MG63 (cell line): Measurements from ENCODE around the gene TRIO. TPM values are rescaled to one million over a fixed set of nuclear protein-coding genes. Genes with fewer than 3 reads are reported as not detected.

Source experiments
- DNase-seq: peaks from one replicate; pipeline ENCODE4 v3.0.0-alpha.2; 2020
- H3K27me3 ChIP-seq: fragments of 250-450 bp; sonication (Bioruptor Pico); 2 replicates; pipeline ENCODE4 v1.5.1; 2020; ENCODE audit warnings: mild to moderate bottlenecking, moderate library complexity
- H3K36me3 ChIP-seq: fragments of 250-450 bp; sonication (Bioruptor Pico); 2 replicates; pipeline ENCODE4 v1.5.1; 2020; ENCODE audit warnings: mild to moderate bottlenecking, moderate library complexity
- H3K4me3 ChIP-seq: fragments of 250-450 bp; sonication (Bioruptor Pico); 2 replicates; pipeline ENCODE4 v1.5.1; 2020; ENCODE audit warnings: mild to moderate bottlenecking, moderate library complexity
- H3K9me3 ChIP-seq: fragments of 250-450 bp; sonication (Bioruptor Pico); 2 replicates; pipeline ENCODE4 v1.5.1; 2020; ENCODE audit warnings: mild to moderate bottlenecking, moderate library complexity
- total RNA-seq: library from RNA; depleted of rRNA; stranded (reverse); fragments of >200 nt; shearing (Covaris generic); gene quantifications from 2 replicates; pipeline ENCODE4 v1.2.3, GENCODE V29; 2014; ENCODE audit warnings: low replicate concordance

The TRIO gene
- total RNA-seq, 1 experiment from 2014 or later, result 123 TPM

- peaks cover 98% of the 10 kb centered on the region for H3K36me3 ChIP-seq
- DNase-seq, result no peak
- H3K4me3 ChIP-seq, result no peak overlapping the region
- H3K27me3 ChIP-seq, result no peaks in the 10 kb centered on the region
- no peaks in the 10 kb centered on the region for H3K9me3 ChIP-seq
Observed at GRCh38 chr5:14309199-14309598, 166.1 kb downstream of the TRIO start.

- DNase-seq, result no peak
- peaks cover 98% of the 10 kb centered on the region for H3K36me3 ChIP-seq
- H3K9me3 ChIP-seq, result no peaks in the 10 kb centered on the region
- no peak overlapping the region for H3K4me3 ChIP-seq
- no peaks in the 10 kb centered on the region for H3K27me3 ChIP-seq
Observed at GRCh38 chr5:14309878-14310531, 166.9 kb downstream of the TRIO start.

GRCh38 chr5:14310901-14311300, 167.8 kb downstream of the TRIO start:
- no peaks in the 10 kb centered on the region for H3K9me3 ChIP-seq
- peaks cover 98% of the 10 kb centered on the region for H3K36me3 ChIP-seq
- H3K27me3 ChIP-seq, result no peaks in the 10 kb centered on the region
- no peak overlapping the region for H3K4me3 ChIP-seq
- no peak for DNase-seq

GRCh38 chr5:14313986-14314690, 171.0 kb downstream of the TRIO start:
- no peaks in the 10 kb centered on the region for H3K9me3 ChIP-seq
- peaks cover 97% of the 10 kb centered on the region for H3K36me3 ChIP-seq
- no peak overlapping the region for H3K4me3 ChIP-seq
- H3K27me3 ChIP-seq, result no peaks in the 10 kb centered on the region
- DNase-seq, result no peak

- H3K9me3 ChIP-seq, result no peaks in the 10 kb centered on the region
- DNase-seq, result no peak
- H3K27me3 ChIP-seq, result no peaks in the 10 kb centered on the region
- H3K4me3 ChIP-seq, result no peak overlapping the region
- H3K36me3 ChIP-seq, result peaks cover 97% of the 10 kb centered on the region
Observed at GRCh38 chr5:14316471-14316870, 173.3 kb downstream of the TRIO start.

GRCh38 chr5:14319102-14319501, 176.0 kb downstream of the TRIO start:
- no peak for DNase-seq
- H3K27me3 ChIP-seq, result no peaks in the 10 kb centered on the region
- peaks cover 97% of the 10 kb centered on the region for H3K36me3 ChIP-seq
- no peak overlapping the region for H3K4me3 ChIP-seq
- H3K9me3 ChIP-seq, result no peaks in the 10 kb centered on the region

- DNase-seq, result no peak
- Histone ChIP-seq H3K27me3 (no peaks in the 10 kb centered on the region), H3K36me3 (peaks cover 97% of the 10 kb centered on the region), H3K4me3 (no peak overlapping the region), H3K9me3 (no peaks in the 10 kb centered on the region)
Observed at GRCh38 chr5:14321936-14322335, 178.8 kb downstream of the TRIO start.

GRCh38 chr5:14322437-14323187, 179.5 kb downstream of the TRIO start:
- no peak overlapping the region for H3K4me3 ChIP-seq
- no peaks in the 10 kb centered on the region for H3K27me3 ChIP-seq
- peaks cover 96% of the 10 kb centered on the region for H3K36me3 ChIP-seq
- H3K9me3 ChIP-seq, result no peaks in the 10 kb centered on the region
- no peak for DNase-seq

- Histone ChIP-seq H3K36me3 (peaks cover 99% of the 10 kb centered on the region), H3K27me3 (no peaks in the 10 kb centered on the region), H3K4me3 (no peak overlapping the region), H3K9me3 (no peaks in the 10 kb centered on the region)
- DNase-seq, result no peak
Observed at GRCh38 chr5:14323466-14323865, 180.3 kb downstream of the TRIO start.

- DNase-seq, result no peak
- H3K36me3 ChIP-seq, result peaks cover 99% of the 10 kb centered on the region
- H3K27me3 ChIP-seq, result no peaks in the 10 kb centered on the region
- no peaks in the 10 kb centered on the region for H3K9me3 ChIP-seq
- no peak overlapping the region for H3K4me3 ChIP-seq
Observed at GRCh38 chr5:14325369-14325768, 182.2 kb downstream of the TRIO start.

GRCh38 chr5:14326035-14326903, 183.1 kb downstream of the TRIO start:
- H3K36me3 ChIP-seq, result peaks cover 99% of the 10 kb centered on the region
- no peaks in the 10 kb centered on the region for H3K9me3 ChIP-seq
- H3K4me3 ChIP-seq, result no peak overlapping the region
- DNase-seq, result no peak
- no peaks in the 10 kb centered on the region for H3K27me3 ChIP-seq

GRCh38 chr5:14327624-14328023, 184.5 kb downstream of the TRIO start:
- Histone ChIP-seq H3K36me3 (peaks cover 99% of the 10 kb centered on the region), H3K9me3 (no peaks in the 10 kb centered on the region), H3K27me3 (no peaks in the 10 kb centered on the region), H3K4me3 (no peak overlapping the region)
- DNase-seq, result no peak

- H3K27me3 ChIP-seq, result no peaks in the 10 kb centered on the region
- H3K9me3 ChIP-seq, result no peaks in the 10 kb centered on the region
- no peak for DNase-seq
- no peak overlapping the region for H3K4me3 ChIP-seq
- peaks cover 99% of the 10 kb centered on the region for H3K36me3 ChIP-seq
Observed at GRCh38 chr5:14328144-14328543, 185.0 kb downstream of the TRIO start.

- H3K9me3 ChIP-seq, result no peaks in the 10 kb centered on the region
- peaks cover 99% of the 10 kb centered on the region for H3K36me3 ChIP-seq
- no peaks in the 10 kb centered on the region for H3K27me3 ChIP-seq
- no peak for DNase-seq
- H3K4me3 ChIP-seq, result no peak overlapping the region
Observed at GRCh38 chr5:14330291-14330690, 187.1 kb downstream of the TRIO start.

GRCh38 chr5:14330729-14331385, 187.7 kb downstream of the TRIO start:
- Histone ChIP-seq H3K36me3 (peaks cover 99% of the 10 kb centered on the region), H3K9me3 (no peaks in the 10 kb centered on the region), H3K4me3 (no peak overlapping the region), H3K27me3 (no peaks in the 10 kb centered on the region)
- no peak for DNase-seq

- Histone ChIP-seq H3K4me3 (no peak overlapping the region), H3K27me3 (no peaks in the 10 kb centered on the region), H3K9me3 (no peaks in the 10 kb centered on the region), H3K36me3 (peaks cover 99% of the 10 kb centered on the region)
- no peak for DNase-seq
Observed at GRCh38 chr5:14331386-14331781, 188.2 kb downstream of the TRIO start.
